Dermis microvascular lymphatic vessel endothelial cell (primary cell): ENCODE results near the gene STAT4. TPM values are rescaled to one million over a fixed set of nuclear protein-coding genes. Genes with fewer than 3 reads are reported as not detected.
"Not testable (repeated sequence)": the region's sequence is repeated elsewhere in the genome, so short reads cannot be mapped to it uniquely, and the experiment has no call there.

Experiments
- DNase-seq, 2 donors: peaks; one replicate each; pipeline versions ENCODE4 v3.0.0 to v3.0.0-alpha.2; 2010; ENCODE audit warnings: low read depth in 2 of 2
- total RNA-seq: library from RNA; depleted of rRNA; stranded (reverse); fragments of >200 nt; gene quantifications from 2 replicates; pipeline ENCODE4 v1.2.1, GENCODE V29; 2014

STAT4 gene
- total RNA-seq, 1 donor from 2014 or later: 0.13 TPM

- DNase-seq: no peak
Observed at GRCh38 chr2:190996947-190997346, 153.8 kb downstream of the STAT4 start.

GRCh38 chr2:190996338-190996946, 154.4 kb downstream of the STAT4 start:
- DNase-seq: peak; percentile 37 to 69

GRCh38 chr2:190995315-190995714, 155.5 kb downstream of the STAT4 start:
- not testable (repeated sequence) for DNase-seq

GRCh38 chr2:190994148-190994547, 156.6 kb downstream of the STAT4 start:
- no peak for DNase-seq

GRCh38 chr2:190993292-190993643, 157.5 kb downstream of the STAT4 start:
- no peak for DNase-seq

- DNase-seq: no peak
Observed at GRCh38 chr2:190990132-190990531, 160.7 kb downstream of the STAT4 start.

GRCh38 chr2:190988910-190989309, 161.9 kb downstream of the STAT4 start:
- DNase-seq: no peak

GRCh38 chr2:190987938-190988337, 162.9 kb downstream of the STAT4 start:
- no peak for DNase-seq

GRCh38 chr2:190987116-190987515, 163.7 kb downstream of the STAT4 start:
- DNase-seq: no peak

GRCh38 chr2:190986221-190986953, 164.4 kb downstream of the STAT4 start:
- DNase-seq: no peak

- peak in 1 of 2 donors; percentile 91 for DNase-seq
Observed at GRCh38 chr2:190984595-190984994, 166.2 kb downstream of the STAT4 start.

- no peak for DNase-seq
Observed at GRCh38 chr2:190982262-190983034, 168.3 kb downstream of the STAT4 start.

GRCh38 chr2:190981733-190982132, 169.1 kb downstream of the STAT4 start:
- DNase-seq: no peak

GRCh38 chr2:190981333-190981732, 169.5 kb downstream of the STAT4 start:
- DNase-seq: no peak

- DNase-seq: peak in 1 of 2 donors; percentile 20
Observed at GRCh38 chr2:190980630-190981209, 170.1 kb downstream of the STAT4 start.

GRCh38 chr2:190979906-190980629, 170.7 kb downstream of the STAT4 start:
- peak; percentile 98 to 100 for DNase-seq

Other genes starting within 250 kb of the STAT4 start
- 55.8 and 118 TPM in 2 replicates for gene STAT1, start 136.8 kb downstream of the STAT4 start, total RNA-seq
- 70.4 and 96.8 TPM in 2 replicates for gene MYO1B, start 94.4 kb upstream of the STAT4 start, total RNA-seq